ENCODE measurements around the gene NANOS1.

The NANOS1 gene

GRCh38 chr10:119045561-119045960 is 16.0 kb downstream of the NANOS1 start:
- H3K9ac ChIP-seq (ENCODE audit: low read length), result no peak overlapping the region
- TF ChIP-seq, protein P1, sequence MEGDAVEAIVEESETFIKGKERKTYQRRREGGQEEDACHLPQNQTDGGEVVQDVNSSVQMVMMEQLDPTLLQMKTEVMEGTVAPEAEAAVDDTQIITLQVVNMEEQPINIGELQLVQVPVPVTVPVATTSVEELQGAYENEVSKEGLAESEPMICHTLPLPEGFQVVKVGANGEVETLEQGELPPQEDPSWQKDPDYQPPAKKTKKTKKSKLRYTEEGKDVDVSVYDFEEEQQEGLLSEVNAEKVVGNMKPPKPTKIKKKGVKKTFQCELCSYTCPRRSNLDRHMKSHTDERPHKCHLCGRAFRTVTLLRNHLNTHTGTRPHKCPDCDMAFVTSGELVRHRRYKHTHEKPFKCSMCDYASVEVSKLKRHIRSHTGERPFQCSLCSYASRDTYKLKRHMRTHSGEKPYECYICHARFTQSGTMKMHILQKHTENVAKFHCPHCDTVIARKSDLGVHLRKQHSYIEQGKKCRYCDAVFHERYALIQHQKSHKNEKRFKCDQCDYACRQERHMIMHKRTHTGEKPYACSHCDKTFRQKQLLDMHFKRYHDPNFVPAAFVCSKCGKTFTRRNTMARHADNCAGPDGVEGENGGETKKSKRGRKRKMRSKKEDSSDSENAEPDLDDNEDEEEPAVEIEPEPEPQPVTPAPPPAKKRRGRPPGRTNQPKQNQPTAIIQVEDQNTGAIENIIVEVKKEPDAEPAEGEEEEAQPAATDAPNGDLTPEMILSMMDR (IDR thresholded peaks at IDR 0.05; ENCODE audit: low read depth, low read length), result no peak
- TF ChIP-seq EZH2phosphoT487 (IDR thresholded peaks at IDR 0.05; ENCODE audit: low read depth), result no peak
- peaks cover 47% of the 10 kb centered on the region for H3K36me3 ChIP-seq (replicated peaks; ENCODE audit: low read depth, low read length)
- no peaks in the 10 kb centered on the region for H3K9me3 ChIP-seq (ENCODE audit: insufficient read depth, low read length)
- H2AFZ ChIP-seq (ENCODE audit: low read depth, low read length), result no peak overlapping the region
- H3K4me3 ChIP-seq (ENCODE audit: low read length), result no peak overlapping the region
- H3K4me2 ChIP-seq (ENCODE audit: low read length), result no peak overlapping the region
- H3K27me3 ChIP-seq (ENCODE audit: low read depth, low read length), result no peaks in the 10 kb centered on the region
- peaks cover 87% of the 10 kb centered on the region for H3K79me2 ChIP-seq (ENCODE audit: low read length)
- H3K4me1 ChIP-seq (ENCODE audit: low read length), result peaks cover 4% of the 10 kb centered on the region; the same call in 1 of the 2 replicates
- no peak overlapping the region for H3K27ac ChIP-seq (ENCODE audit: low read length)
- H4K20me1 ChIP-seq (ENCODE audit: insufficient read depth, low read length), result peaks cover 21% of the 10 kb centered on the region

DNA sequence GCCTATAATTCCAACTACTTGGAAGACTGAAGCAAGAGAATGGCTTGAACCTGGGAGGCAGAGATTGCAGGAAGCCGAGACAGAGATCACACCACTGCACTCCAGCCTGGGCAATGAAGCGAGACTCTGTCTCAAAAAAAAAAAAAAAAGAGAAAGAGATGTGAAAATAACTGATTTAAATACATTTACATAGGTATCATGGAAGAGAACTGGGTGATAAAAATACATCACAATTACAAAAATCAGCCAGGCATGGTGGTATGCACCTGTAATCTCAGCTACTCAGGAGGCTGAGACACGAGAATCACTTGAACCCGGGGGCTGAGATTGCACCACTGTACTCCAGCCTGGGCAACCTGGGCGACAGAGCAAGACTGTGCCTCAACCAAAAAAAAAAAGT is 19.8 kb downstream of the NANOS1 start:
- peaks cover 4% of the 10 kb centered on the region; the same call in 1 of the 2 replicates for H3K4me1 ChIP-seq (ENCODE audit: low read length)
- peaks cover 57% of the 10 kb centered on the region for H3K36me3 ChIP-seq (replicated peaks; ENCODE audit: low read depth, low read length)
- H2AFZ ChIP-seq (ENCODE audit: low read depth, low read length), result no peak overlapping the region
- no peak overlapping the region for H3K4me2 ChIP-seq (ENCODE audit: low read length)
- peaks cover 21% of the 10 kb centered on the region for H4K20me1 ChIP-seq (ENCODE audit: insufficient read depth, low read length)
- H3K79me2 ChIP-seq (ENCODE audit: low read length), result peaks cover 87% of the 10 kb centered on the region
- no peak overlapping the region for H3K9ac ChIP-seq (ENCODE audit: low read length)
- H3K9me3 ChIP-seq (ENCODE audit: insufficient read depth, low read length), result no peaks in the 10 kb centered on the region
- no peak overlapping the region for H3K4me3 ChIP-seq (ENCODE audit: low read length)
- no peak overlapping the region for H3K27ac ChIP-seq (ENCODE audit: low read length)
- TF ChIP-seq, protein P1 (IDR thresholded peaks at IDR 0.05; ENCODE audit: low read depth, low read length), result no peak
- TF ChIP-seq EZH2phosphoT487 (IDR thresholded peaks at IDR 0.05; ENCODE audit: low read depth), result no peak
- no peaks in the 10 kb centered on the region for H3K27me3 ChIP-seq (ENCODE audit: low read depth, low read length)

DNA sequence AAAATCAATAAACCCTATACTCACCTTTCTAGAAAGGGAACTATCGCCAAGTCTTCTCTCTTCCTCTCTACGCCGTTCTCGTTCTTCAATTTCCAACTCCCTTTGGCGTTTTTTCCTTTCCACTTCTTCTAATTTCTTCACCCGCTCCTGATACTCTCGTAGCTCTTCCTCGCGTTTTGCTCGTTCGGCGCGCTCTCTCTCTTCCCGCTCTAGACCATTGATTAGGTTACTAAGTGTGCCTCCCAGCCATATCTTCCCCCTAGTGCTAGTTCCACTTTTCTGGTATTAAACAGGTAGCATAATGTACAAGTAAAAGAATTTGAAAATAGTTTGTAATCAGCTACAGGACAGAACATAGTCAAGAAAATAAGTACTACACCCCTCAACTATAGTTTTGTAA is 20.3 kb downstream of the NANOS1 start:
- peaks cover 4% of the 10 kb centered on the region; the same call in 1 of the 2 replicates for H3K4me1 ChIP-seq (ENCODE audit: low read length)
- H3K27ac ChIP-seq (ENCODE audit: low read length), result no peak overlapping the region
- H4K20me1 ChIP-seq (ENCODE audit: insufficient read depth, low read length), result peaks cover 21% of the 10 kb centered on the region
- H3K4me2 ChIP-seq (ENCODE audit: low read length), result no peak overlapping the region
- peaks cover 57% of the 10 kb centered on the region for H3K36me3 ChIP-seq (replicated peaks; ENCODE audit: low read depth, low read length)
- H3K79me2 ChIP-seq (ENCODE audit: low read length), result peaks cover 88% of the 10 kb centered on the region
- no peak overlapping the region for H2AFZ ChIP-seq (ENCODE audit: low read depth, low read length)
- no peak overlapping the region for H3K4me3 ChIP-seq (ENCODE audit: low read length)
- H3K9ac ChIP-seq (ENCODE audit: low read length), result no peak overlapping the region
- no peak for TF ChIP-seq EZH2phosphoT487 (IDR thresholded peaks at IDR 0.05; ENCODE audit: low read depth)
- TF ChIP-seq, protein P1 (IDR thresholded peaks at IDR 0.05; ENCODE audit: low read depth, low read length), result no peak
- H3K9me3 ChIP-seq (ENCODE audit: insufficient read depth, low read length), result no peaks in the 10 kb centered on the region
- no peaks in the 10 kb centered on the region for H3K27me3 ChIP-seq (ENCODE audit: low read depth, low read length)

- no peak overlapping the region for H3K4me2 ChIP-seq (ENCODE audit: low read length)
- no peak overlapping the region for H3K27ac ChIP-seq (ENCODE audit: low read length)
- peaks cover 11% of the 10 kb centered on the region for H4K20me1 ChIP-seq (ENCODE audit: insufficient read depth, low read length)
- no peaks in the 10 kb centered on the region for H3K9me3 ChIP-seq (ENCODE audit: insufficient read depth, low read length)
- H2AFZ ChIP-seq (ENCODE audit: low read depth, low read length), result no peak overlapping the region
- H3K36me3 ChIP-seq (replicated peaks; ENCODE audit: low read depth, low read length), result peaks cover 50% of the 10 kb centered on the region
- peaks cover 80% of the 10 kb centered on the region for H3K79me2 ChIP-seq (ENCODE audit: low read length)
- H3K4me3 ChIP-seq (ENCODE audit: low read length), result no peak overlapping the region
- TF ChIP-seq EZH2phosphoT487 (IDR thresholded peaks at IDR 0.05; ENCODE audit: low read depth), result no peak
- TF ChIP-seq, protein P1 (IDR thresholded peaks at IDR 0.05; ENCODE audit: low read depth, low read length), result no peak
- peaks cover 4% of the 10 kb centered on the region; the same call in 1 of the 2 replicates for H3K4me1 ChIP-seq (ENCODE audit: low read length)
- H3K27me3 ChIP-seq (ENCODE audit: low read depth, low read length), result no peaks in the 10 kb centered on the region
- H3K9ac ChIP-seq (ENCODE audit: low read length), result no peak overlapping the region
Measured at GRCh38 chr10:119051775-119052174, 22.3 kb downstream of the NANOS1 start.
